ENCODE measurements around the gene PLXDC1.

DNA sequence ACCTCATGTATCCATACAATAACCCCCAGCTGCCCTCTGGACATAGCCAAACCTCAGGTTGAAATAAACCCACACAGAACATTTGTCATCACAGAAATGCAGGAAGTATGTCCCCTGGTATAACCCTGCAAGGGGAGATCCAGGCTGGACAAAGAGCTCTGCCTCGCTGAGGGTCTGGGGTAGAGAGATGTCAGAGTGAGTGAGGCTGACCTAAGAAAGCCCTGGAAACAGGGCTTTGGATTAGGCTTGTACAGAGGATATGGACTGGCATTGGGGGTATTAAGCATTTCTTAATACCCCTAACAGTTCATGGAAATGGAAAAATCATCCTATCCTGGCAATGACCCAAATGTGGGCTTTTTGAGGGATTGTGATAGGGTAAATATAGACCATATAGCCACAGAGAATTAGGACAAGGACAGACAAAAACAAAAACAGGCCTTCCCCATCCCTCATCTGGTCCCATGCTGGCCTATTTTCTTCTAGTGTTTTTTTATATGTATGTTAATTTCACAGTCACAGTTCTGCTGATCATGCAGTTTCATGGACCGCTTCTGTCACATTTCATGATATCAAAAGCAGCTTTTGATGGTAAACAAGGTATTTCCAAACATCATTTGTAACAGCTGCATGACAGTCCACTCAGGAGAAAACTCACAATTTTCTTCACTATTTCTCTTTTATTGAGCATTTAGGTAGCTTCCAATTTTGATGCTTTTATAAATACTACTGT, 26.1 kb downstream of the PLXDC1 start:
- TF ChIP-seq, protein P1, sequence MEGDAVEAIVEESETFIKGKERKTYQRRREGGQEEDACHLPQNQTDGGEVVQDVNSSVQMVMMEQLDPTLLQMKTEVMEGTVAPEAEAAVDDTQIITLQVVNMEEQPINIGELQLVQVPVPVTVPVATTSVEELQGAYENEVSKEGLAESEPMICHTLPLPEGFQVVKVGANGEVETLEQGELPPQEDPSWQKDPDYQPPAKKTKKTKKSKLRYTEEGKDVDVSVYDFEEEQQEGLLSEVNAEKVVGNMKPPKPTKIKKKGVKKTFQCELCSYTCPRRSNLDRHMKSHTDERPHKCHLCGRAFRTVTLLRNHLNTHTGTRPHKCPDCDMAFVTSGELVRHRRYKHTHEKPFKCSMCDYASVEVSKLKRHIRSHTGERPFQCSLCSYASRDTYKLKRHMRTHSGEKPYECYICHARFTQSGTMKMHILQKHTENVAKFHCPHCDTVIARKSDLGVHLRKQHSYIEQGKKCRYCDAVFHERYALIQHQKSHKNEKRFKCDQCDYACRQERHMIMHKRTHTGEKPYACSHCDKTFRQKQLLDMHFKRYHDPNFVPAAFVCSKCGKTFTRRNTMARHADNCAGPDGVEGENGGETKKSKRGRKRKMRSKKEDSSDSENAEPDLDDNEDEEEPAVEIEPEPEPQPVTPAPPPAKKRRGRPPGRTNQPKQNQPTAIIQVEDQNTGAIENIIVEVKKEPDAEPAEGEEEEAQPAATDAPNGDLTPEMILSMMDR (IDR thresholded peaks at IDR 0.05 in 4 of 5, conservative IDR thresholded peaks at IDR 0.05 in 1 of 5) = no peak
- TF ChIP-seq POLR2A (IDR thresholded peaks at IDR 0.05) = no peak

Data from gastrocnemius medialis (tissue), 4 donors.